Osteocyte (in vitro differentiated cells): ENCODE data around the gene ARFGAP1. TPM values are rescaled to one million over a fixed set of nuclear protein-coding genes. Genes with fewer than 3 reads are reported as not detected.

Source experiments
- DNase-seq: peaks from one replicate; pipeline ENCODE4 v3.0.0; 2021; ENCODE audit warnings: mixed read lengths; ENCODE audit not compliant: unreplicated experiment; ENCODE audit errors: extremely low spot score
- H3K27ac Mint-ChIP-seq: one replicate; pipeline ENCODE4 v1.8.0; 2021; ENCODE audit warnings: mild to moderate bottlenecking, mixed read lengths; ENCODE audit not compliant: unreplicated experiment
- H3K27me3 Mint-ChIP-seq: one replicate; pipeline ENCODE4 v1.8.0; 2021; ENCODE audit warnings: mixed read lengths; ENCODE audit not compliant: unreplicated experiment
- H3K36me3 Mint-ChIP-seq: one replicate; pipeline ENCODE4 v1.8.0; 2021; ENCODE audit warnings: mixed read lengths; ENCODE audit not compliant: unreplicated experiment
- H3K4me1 Mint-ChIP-seq: one replicate; pipeline ENCODE4 v1.8.0; 2021; ENCODE audit warnings: mixed read lengths; ENCODE audit not compliant: unreplicated experiment
- H3K4me3 Mint-ChIP-seq: one replicate; pipeline ENCODE4 v1.8.0; 2021; ENCODE audit warnings: mild to moderate bottlenecking, moderate library complexity, mixed read lengths; ENCODE audit not compliant: unreplicated experiment
- H3K9me3 Mint-ChIP-seq: one replicate; pipeline ENCODE4 v1.8.0; 2021; ENCODE audit warnings: mixed read lengths; ENCODE audit not compliant: unreplicated experiment
- total RNA-seq: library from RNA; stranded (reverse); gene quantifications from 2 replicates; pipeline ENCODE4 v1.2.1, GENCODE V29; 2021
- TF ChIP-seq, protein P1 (sequence below): fragments of 200-600 bp; sonication (generic); IDR thresholded peaks from 2 replicates; pipeline ENCODE4 v1.5.0; 2021; ENCODE audit warnings: antibody characterized with exemption, mild to moderate bottlenecking, moderate library complexity

Gene ARFGAP1
- total RNA-seq, 1 donor from 2014 or later = 119 TPM

DNA sequence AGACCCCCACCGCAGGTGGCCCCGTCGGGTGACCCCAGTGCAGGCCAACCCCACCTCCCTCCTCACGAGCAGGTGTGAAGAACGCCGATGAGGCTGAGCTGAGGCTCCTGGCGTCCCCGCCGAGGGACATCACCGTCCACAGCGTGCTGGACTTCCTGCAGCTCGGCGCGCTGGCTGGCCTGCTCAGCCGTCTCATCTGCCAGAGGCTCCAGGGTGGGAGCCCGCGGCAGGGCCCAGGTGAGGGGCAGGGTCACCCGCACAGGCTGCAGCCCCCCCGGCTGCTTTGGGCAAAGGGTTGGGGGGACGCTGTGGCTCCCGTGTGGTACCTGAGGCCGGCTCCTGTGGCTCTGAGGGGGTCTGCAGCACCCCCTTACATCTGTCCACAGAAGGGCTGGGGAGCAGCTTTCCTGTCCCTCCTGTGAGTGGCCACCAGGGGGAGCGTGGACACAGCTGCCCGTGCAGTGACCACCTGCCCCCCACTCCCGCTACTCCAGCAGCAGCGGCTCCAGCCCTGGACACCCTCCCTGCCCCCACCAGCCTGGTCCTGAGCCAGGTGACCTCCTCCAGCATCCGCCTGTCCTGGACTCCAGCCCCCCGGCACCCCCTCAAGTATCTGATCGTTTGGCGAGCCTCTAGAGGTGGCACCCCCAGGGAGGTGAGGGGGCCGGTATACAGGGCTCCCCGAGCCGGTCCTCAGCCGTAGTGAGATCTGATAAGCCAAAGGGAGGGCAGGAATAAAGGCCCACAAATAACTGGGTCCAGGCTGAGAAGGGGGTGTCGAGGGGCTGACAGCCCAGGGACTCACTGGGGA, 36.9 kb downstream of the ARFGAP1 start:
- H3K36me3 Mint-ChIP-seq = no peaks in the 10 kb centered on the region
- no peak for DNase-seq
- no peaks in the 10 kb centered on the region for H3K27me3 Mint-ChIP-seq
- H3K4me3 Mint-ChIP-seq = no peak overlapping the region
- TF ChIP-seq, protein P1, sequence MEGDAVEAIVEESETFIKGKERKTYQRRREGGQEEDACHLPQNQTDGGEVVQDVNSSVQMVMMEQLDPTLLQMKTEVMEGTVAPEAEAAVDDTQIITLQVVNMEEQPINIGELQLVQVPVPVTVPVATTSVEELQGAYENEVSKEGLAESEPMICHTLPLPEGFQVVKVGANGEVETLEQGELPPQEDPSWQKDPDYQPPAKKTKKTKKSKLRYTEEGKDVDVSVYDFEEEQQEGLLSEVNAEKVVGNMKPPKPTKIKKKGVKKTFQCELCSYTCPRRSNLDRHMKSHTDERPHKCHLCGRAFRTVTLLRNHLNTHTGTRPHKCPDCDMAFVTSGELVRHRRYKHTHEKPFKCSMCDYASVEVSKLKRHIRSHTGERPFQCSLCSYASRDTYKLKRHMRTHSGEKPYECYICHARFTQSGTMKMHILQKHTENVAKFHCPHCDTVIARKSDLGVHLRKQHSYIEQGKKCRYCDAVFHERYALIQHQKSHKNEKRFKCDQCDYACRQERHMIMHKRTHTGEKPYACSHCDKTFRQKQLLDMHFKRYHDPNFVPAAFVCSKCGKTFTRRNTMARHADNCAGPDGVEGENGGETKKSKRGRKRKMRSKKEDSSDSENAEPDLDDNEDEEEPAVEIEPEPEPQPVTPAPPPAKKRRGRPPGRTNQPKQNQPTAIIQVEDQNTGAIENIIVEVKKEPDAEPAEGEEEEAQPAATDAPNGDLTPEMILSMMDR = peak; percentile 91
- H3K4me1 Mint-ChIP-seq = no peaks in the 10 kb centered on the region
- no peak overlapping the region for H3K27ac Mint-ChIP-seq
- no peaks in the 10 kb centered on the region for H3K9me3 Mint-ChIP-seq

DNA sequence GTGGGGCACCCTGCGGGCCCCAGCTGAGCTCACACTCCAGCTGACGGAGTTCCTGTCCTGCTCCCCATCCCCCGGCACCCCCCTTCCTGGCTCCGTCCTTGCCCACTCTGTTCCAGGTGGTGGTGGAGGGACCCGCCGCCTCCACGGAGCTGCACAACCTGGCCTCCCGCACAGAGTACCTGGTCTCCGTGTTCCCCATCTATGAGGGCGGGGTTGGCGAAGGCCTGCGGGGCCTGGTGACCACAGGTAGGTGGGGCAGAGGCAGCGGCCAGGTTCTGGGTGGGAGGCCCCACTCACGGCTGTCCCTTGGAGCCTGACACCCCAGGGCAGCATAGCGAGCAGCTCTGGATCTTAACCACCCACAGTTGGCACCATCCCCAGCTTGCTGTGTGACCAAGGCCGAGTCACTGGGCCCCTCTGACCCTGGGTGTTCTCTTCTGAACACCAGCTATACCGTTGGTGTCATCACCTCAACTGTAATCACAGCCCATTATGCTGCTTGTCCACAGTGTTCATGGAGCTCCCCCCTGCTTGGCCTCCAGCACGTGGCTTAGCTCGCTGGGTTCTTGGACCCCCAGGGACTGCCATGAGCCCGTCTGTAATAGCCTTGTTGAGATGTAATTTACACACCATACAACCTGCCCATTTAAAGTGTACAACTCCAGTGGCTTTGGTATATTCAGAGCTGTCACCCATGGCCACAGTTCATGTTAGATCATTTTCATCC, 37.8 kb downstream of the ARFGAP1 start:
- no peak for DNase-seq
- Mint-ChIP-seq H3K9me3 (no peaks in the 10 kb centered on the region), H3K4me3 (no peak overlapping the region), H3K27ac (no peak overlapping the region), H3K27me3 (no peaks in the 10 kb centered on the region), H3K4me1 (no peaks in the 10 kb centered on the region), H3K36me3 (no peaks in the 10 kb centered on the region)
- TF ChIP-seq, protein P1 = no peak

DNA sequence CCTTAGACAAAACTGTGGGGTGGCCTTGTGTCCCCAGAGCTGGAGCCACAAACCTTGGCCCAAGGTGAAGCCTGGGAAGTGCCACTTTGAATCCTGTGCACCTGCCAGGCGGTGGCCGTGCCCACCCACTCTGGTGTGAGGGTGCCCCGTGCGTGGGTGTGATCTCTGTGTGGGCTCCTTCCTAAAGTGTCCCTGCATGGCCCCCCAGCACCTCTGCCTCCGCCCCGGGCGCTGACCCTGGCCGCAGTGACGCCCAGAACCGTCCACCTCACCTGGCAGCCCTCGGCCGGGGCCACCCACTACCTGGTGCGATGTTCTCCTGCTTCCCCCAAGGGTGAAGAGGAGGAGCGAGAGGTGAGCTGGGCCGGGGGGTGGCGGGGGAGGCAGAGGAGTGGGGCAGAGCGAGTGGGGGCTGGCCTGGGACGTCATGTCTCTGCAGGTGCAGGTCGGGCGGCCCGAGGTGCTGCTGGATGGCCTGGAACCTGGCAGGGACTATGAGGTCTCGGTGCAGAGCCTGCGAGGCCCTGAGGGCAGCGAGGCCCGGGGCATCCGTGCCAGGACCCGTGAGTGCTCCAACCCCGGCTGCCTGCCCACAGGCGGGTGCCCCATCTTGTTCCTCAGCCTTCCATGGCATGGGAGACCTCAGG, 38.7 kb downstream of the ARFGAP1 start:
- no peaks in the 10 kb centered on the region for H3K4me1 Mint-ChIP-seq
- TF ChIP-seq, protein P1 = no peak
- no peaks in the 10 kb centered on the region for H3K36me3 Mint-ChIP-seq
- no peak overlapping the region for H3K4me3 Mint-ChIP-seq
- H3K27ac Mint-ChIP-seq = no peak overlapping the region
- H3K9me3 Mint-ChIP-seq = no peaks in the 10 kb centered on the region
- DNase-seq = no peak
- H3K27me3 Mint-ChIP-seq = no peaks in the 10 kb centered on the region

DNA sequence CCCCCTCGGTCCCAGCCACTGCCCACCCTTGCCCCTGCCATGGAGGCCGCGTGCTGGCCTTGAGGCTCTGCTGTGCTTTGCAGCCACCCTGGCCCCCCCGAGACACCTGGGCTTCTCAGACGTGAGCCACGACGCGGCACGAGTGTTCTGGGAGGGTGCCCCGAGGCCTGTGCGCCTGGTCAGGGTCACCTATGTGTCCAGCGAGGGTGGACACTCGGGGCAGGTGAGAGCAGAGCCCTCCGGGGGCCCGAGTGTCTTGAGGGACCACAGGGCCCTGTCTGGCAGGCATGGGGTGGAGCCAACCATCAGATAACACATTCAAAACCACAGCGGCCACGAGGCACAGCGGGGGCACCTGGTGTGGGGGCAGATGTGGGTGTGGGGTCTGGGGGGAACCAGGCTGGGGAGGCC, 39.2 kb downstream of the ARFGAP1 start:
- TF ChIP-seq, protein P1 = no peak
- Mint-ChIP-seq H3K36me3 (no peaks in the 10 kb centered on the region), H3K4me1 (no peaks in the 10 kb centered on the region), H3K27ac (no peak overlapping the region), H3K4me3 (no peak overlapping the region), H3K27me3 (no peaks in the 10 kb centered on the region), H3K9me3 (no peaks in the 10 kb centered on the region)
- no peak for DNase-seq

DNA sequence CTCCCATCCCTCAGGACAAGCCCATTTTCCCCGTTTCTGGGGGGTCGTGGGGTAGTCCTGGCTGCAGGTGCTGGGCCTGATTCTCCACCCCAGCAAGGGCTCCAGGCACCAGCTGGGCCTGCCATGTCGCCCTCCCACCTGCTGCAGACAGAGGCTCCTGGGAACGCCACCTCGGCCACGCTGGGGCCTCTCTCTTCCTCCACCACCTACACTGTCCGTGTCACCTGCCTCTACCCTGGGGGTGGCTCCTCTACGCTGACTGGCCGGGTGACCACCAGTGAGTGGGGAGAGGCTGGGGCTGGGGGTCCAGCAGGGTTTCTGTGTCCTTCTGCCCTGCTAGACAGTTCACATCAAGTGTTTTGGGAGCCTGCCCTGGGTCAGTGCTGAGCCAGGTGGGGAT, 39.7 kb downstream of the ARFGAP1 start:
- Mint-ChIP-seq H3K9me3 (no peaks in the 10 kb centered on the region), H3K4me1 (no peaks in the 10 kb centered on the region), H3K27me3 (no peaks in the 10 kb centered on the region), H3K4me3 (no peak overlapping the region), H3K27ac (no peak overlapping the region), H3K36me3 (no peaks in the 10 kb centered on the region)
- no peak for DNase-seq
- TF ChIP-seq, protein P1 = no peak
